SW 1271 (cell line): ENCODE data around the gene ADAMTS12.

Experiments used
- DNase-seq, 2 experiments: peaks; one replicate each; lab custom pipeline; 2025; lab: John Stamatoyannopoulos, UW

The ADAMTS12 gene

GRCh38 chr5:33649549-33650482 is 242.0 kb downstream of the ADAMTS12 start:
- no peak for DNase-seq

GRCh38 chr5:33641744-33642505 is 249.9 kb downstream of the ADAMTS12 start:
- no peak for DNase-seq

- DNase-seq = no peak
These were observed 252.3 kb downstream of the ADAMTS12 start for GRCh38 chr5:33639474-33639873.

- DNase-seq = no peak
These were observed 254.8 kb downstream of the ADAMTS12 start for GRCh38 chr5:33637011-33637410.

GRCh38 chr5:33635582-33635981 is 256.2 kb downstream of the ADAMTS12 start:
- no peak for DNase-seq

GRCh38 chr5:33633699-33634098 is 258.1 kb downstream of the ADAMTS12 start:
- DNase-seq = no peak

GRCh38 chr5:33631786-33632185 is 260.0 kb downstream of the ADAMTS12 start:
- DNase-seq = no peak

- no peak for DNase-seq
These were observed 260.7 kb downstream of the ADAMTS12 start for GRCh38 chr5:33631139-33631538.

GRCh38 chr5:33629999-33630398 is 261.8 kb downstream of the ADAMTS12 start:
- DNase-seq = no peak

- DNase-seq = no peak
These were observed 263.0 kb downstream of the ADAMTS12 start for GRCh38 chr5:33628796-33629195.

GRCh38 chr5:33621514-33621913 is 270.3 kb downstream of the ADAMTS12 start:
- DNase-seq = no peak

- DNase-seq = no peak
These were observed 277.8 kb downstream of the ADAMTS12 start for GRCh38 chr5:33614039-33614438.

- DNase-seq = peak in 1 of 2 experiments; percentile 10
These were observed 279.4 kb downstream of the ADAMTS12 start for GRCh38 chr5:33612386-33612785.

GRCh38 chr5:33611877-33612276 is 279.9 kb downstream of the ADAMTS12 start:
- no peak for DNase-seq

GRCh38 chr5:33608344-33609041 is 283.3 kb downstream of the ADAMTS12 start:
- no peak for DNase-seq

- no peak for DNase-seq
These were observed 287.3 kb downstream of the ADAMTS12 start for GRCh38 chr5:33604503-33604902.

- DNase-seq = no peak
These were observed 289.9 kb downstream of the ADAMTS12 start for GRCh38 chr5:33601881-33602280.

GRCh38 chr5:33595303-33595702 is 296.5 kb downstream of the ADAMTS12 start:
- DNase-seq = no peak

GRCh38 chr5:33594006-33594405 is 297.8 kb downstream of the ADAMTS12 start:
- no peak for DNase-seq

GRCh38 chr5:33592245-33592644 is 299.5 kb downstream of the ADAMTS12 start:
- DNase-seq = no peak

- DNase-seq = peak in 1 of 2 experiments; percentile 27
These were observed 303.0 kb downstream of the ADAMTS12 start for GRCh38 chr5:33588654-33589372.

GRCh38 chr5:33583332-33583731 is 308.5 kb downstream of the ADAMTS12 start:
- no peak for DNase-seq
